Keratinocyte (primary cell): Measurements from ENCODE around the gene DLK2. TPM values are rescaled to one million over a fixed set of nuclear protein-coding genes. Genes with fewer than 3 reads are reported as not detected.
"Not testable (repeated sequence)": the region's sequence is repeated elsewhere in the genome, so short reads cannot be mapped to it uniquely, and the experiment has no call there.

Experiments
- DNase-seq: peaks from one replicate; pipeline ENCODE4 v3.0.0-alpha.2; 2011; ENCODE audit warnings: low read depth, missing footprints, low spot score
- FAIRE-seq: peaks from 2 replicates; lab custom pipeline; 2011; peaks lifted over from hg19 to GRCh38; lab: Jason Lieb, UNC
- H2AFZ ChIP-seq: 2 replicates; pipeline ENCODE4 v1.6.0; 2012; ENCODE audit warnings: low read length, control low read depth, inconsistent platforms; ENCODE audit not compliant: control insufficient read depth
- H3K27ac ChIP-seq: 2 replicates; pipeline ENCODE4 v1.5.1; 2011; ENCODE audit warnings: low read length; ENCODE audit not compliant: control insufficient read depth, insufficient read depth
- H3K27me3 ChIP-seq: 3 replicates; pipeline ENCODE4 v1.6.0; 2011; ENCODE audit warnings: low read length; ENCODE audit not compliant: control insufficient read depth, insufficient read depth; ENCODE audit errors: extremely low read depth
- H3K36me3 ChIP-seq, 2 experiments: 2 replicates in 1 of 2; 3 replicates in 1 of 2; pipeline ENCODE4 v1.5.1; 2011; ENCODE audit warnings: low read length in 2 of 2, mild to moderate bottlenecking in 1 of 2; ENCODE audit not compliant: control insufficient read depth in 2 of 2, insufficient read depth in 2 of 2; ENCODE audit errors: extremely low read depth in 1 of 2
- H3K4me1 ChIP-seq: 3 replicates; pipeline ENCODE4 v1.5.1; 2011; ENCODE audit warnings: low read length; ENCODE audit not compliant: control insufficient read depth, insufficient read depth; ENCODE audit errors: extremely low read depth
- H3K4me2 ChIP-seq: 3 replicates; pipeline ENCODE4 v1.6.0; 2011; ENCODE audit warnings: low read depth, low read length; ENCODE audit not compliant: control insufficient read depth, insufficient read depth; ENCODE audit errors: extremely low read depth
- H3K4me3 ChIP-seq, 3 experiments: fragments of 200-600 bp in 1 of 3; sonication (generic) in 1 of 3; 2 replicates in 2 of 3; 3 replicates in 1 of 3; pipeline ENCODE4 v1.5.1; 2011 to 2016; ENCODE audit warnings: low read length in 3 of 3, mild to moderate bottlenecking in 3 of 3, control low read depth in 2 of 3, inconsistent platforms in 1 of 3, low read depth in 1 of 3, mixed read lengths in 1 of 3, mixed run types in 1 of 3, moderate library complexity in 1 of 3; ENCODE audit not compliant: control insufficient read depth in 2 of 3, insufficient read depth in 2 of 3; ENCODE audit errors: extremely low read depth in 1 of 3
- H3K79me2 ChIP-seq: 2 replicates; pipeline ENCODE4 v1.6.0; 2012; ENCODE audit warnings: low read length; ENCODE audit not compliant: control insufficient read depth, insufficient read depth
- H3K9ac ChIP-seq: 3 replicates; pipeline ENCODE4 v1.6.0; 2011; ENCODE audit warnings: low read length; ENCODE audit not compliant: control insufficient read depth, insufficient read depth; ENCODE audit errors: extremely low read depth
- H3K9me1 ChIP-seq: 3 replicates; pipeline ENCODE4 v1.6.0; 2011; ENCODE audit warnings: low read length; ENCODE audit not compliant: control insufficient read depth, insufficient read depth; ENCODE audit errors: extremely low read depth
- H3K9me3 ChIP-seq: 2 replicates; pipeline ENCODE4 v1.5.1; 2012; ENCODE audit warnings: low read depth, low read length; ENCODE audit not compliant: control insufficient read depth
- H4K20me1 ChIP-seq: 3 replicates; pipeline ENCODE4 v1.6.0; 2011; ENCODE audit warnings: low read length; ENCODE audit not compliant: control insufficient read depth, insufficient read depth; ENCODE audit errors: extremely low read depth
- EZH2 ChIP-seq: IDR thresholded peaks from one replicate; pipeline ENCODE4 v1.6.1; 2012; ENCODE audit warnings: inconsistent platforms, mild to moderate bottlenecking, low read length, moderate library complexity
- dilution Hi-C: fragments of 300-500 bp; cut with MboI; formaldehyde crosslinking; loops from one replicate; pipeline ENCODE4 v1.7.0; 2020; ENCODE audit warnings: low sequenced_read_pairs; ENCODE audit not compliant: extremely low pct_ligation_motif_present
- polyA plus RNA-seq, 5 experiments: library from polyadenylated mRNA; depleted of rRNA in 3 of 5; stranded (reverse) in 3 of 5; stranded (forward) in 1 of 5; unstranded in 1 of 5; fragments of >200 nt; gene quantifications; 1 replicate in 1 of 5; 2 replicates in 3 of 5; 3 replicates in 1 of 5; pipeline versions ENCODE4 v1.2.1 to v1.2.3, GENCODE V29; 2011 to 2012; ENCODE audit warnings: missing spikeins in 2 of 5, low read depth in 1 of 5, low replicate concordance in 1 of 5
- TF ChIP-seq, protein P1 (sequence below), 3 experiments: IDR thresholded peaks in 1 of 3; conservative IDR thresholded peaks in 1 of 3; optimal IDR thresholded peaks in 1 of 3; 2 replicates in 2 of 3; 3 replicates in 1 of 3; pipeline versions ENCODE3 to v1.5.1; 2011; ENCODE audit warnings: low read length in 3 of 3, mild to moderate bottlenecking in 3 of 3, moderate library complexity in 2 of 3, control low read depth in 1 of 3, inconsistent platforms in 1 of 3; ENCODE audit not compliant: insufficient read depth in 2 of 3; ENCODE audit errors: extremely low read depth in 1 of 3

The DLK2 gene
- polyA plus RNA-seq, 1 donor (not counting 4 experiments of a cell fraction or from before 2014, with no cell fraction given), result 19.8 TPM

GRCh38 chr6:43426928-43427405, 28.4 kb downstream of the DLK2 start:
- no peaks in the 10 kb centered on the region for H4K20me1 ChIP-seq
- FAIRE-seq, result no peak
- H3K9ac ChIP-seq, result peak overlapping the region; percentile 91

GRCh38 chr6:43425083-43425482, 30.3 kb downstream of the DLK2 start:
- H3K36me3 ChIP-seq, DNase-seq, H3K27ac ChIP-seq, H3K27me3 ChIP-seq, H3K4me3 ChIP-seq, H3K9me1 ChIP-seq, H3K9ac ChIP-seq, FAIRE-seq, H3K9me3 ChIP-seq, H3K4me2 ChIP-seq, H2AFZ ChIP-seq, dilution Hi-C loops, H4K20me1 ChIP-seq: not testable (repeated sequence)
- H3K4me1 ChIP-seq, result peaks cover 15% of the 10 kb centered on the region
- peaks cover 22% of the 10 kb centered on the region for H3K79me2 ChIP-seq

More at GRCh38 chr6:43426928-43427405, 28.4 kb downstream of the DLK2 start:
- peak overlapping the region; percentile 54 to 96 (median 91) for H3K4me3 ChIP-seq
- peaks cover 4 to 11% of the 10 kb centered on the region in 2 experiments for H3K36me3 ChIP-seq
- H3K4me1 ChIP-seq, result peaks cover 15% of the 10 kb centered on the region
- no peaks in the 10 kb centered on the region for H3K9me1 ChIP-seq
- peak overlapping the region; percentile 85 for H3K4me2 ChIP-seq
- peak overlapping the region; percentile 73 for H3K27ac ChIP-seq
- no peaks in the 10 kb centered on the region for H3K27me3 ChIP-seq
- TF ChIP-seq, protein P1, sequence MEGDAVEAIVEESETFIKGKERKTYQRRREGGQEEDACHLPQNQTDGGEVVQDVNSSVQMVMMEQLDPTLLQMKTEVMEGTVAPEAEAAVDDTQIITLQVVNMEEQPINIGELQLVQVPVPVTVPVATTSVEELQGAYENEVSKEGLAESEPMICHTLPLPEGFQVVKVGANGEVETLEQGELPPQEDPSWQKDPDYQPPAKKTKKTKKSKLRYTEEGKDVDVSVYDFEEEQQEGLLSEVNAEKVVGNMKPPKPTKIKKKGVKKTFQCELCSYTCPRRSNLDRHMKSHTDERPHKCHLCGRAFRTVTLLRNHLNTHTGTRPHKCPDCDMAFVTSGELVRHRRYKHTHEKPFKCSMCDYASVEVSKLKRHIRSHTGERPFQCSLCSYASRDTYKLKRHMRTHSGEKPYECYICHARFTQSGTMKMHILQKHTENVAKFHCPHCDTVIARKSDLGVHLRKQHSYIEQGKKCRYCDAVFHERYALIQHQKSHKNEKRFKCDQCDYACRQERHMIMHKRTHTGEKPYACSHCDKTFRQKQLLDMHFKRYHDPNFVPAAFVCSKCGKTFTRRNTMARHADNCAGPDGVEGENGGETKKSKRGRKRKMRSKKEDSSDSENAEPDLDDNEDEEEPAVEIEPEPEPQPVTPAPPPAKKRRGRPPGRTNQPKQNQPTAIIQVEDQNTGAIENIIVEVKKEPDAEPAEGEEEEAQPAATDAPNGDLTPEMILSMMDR (optimal IDR thresholded peaks at IDR 0.05 in 1 of 3, IDR thresholded peaks at IDR 0.05 in 1 of 3, conservative IDR thresholded peaks at IDR 0.05 in 1 of 3; ENCODE audit: extremely low read depth in 1 of 3, insufficient read depth in 2 of 3, low read length in 3 of 3), result no peak
- TF ChIP-seq EZH2, result no peak
- peaks cover 30% of the 10 kb centered on the region for H3K79me2 ChIP-seq
- dilution Hi-C loops, result no loop called here
- H3K9me3 ChIP-seq, result no peaks in the 10 kb centered on the region
- H2AFZ ChIP-seq, result peak overlapping the region; percentile 94
- DNase-seq, result no peak

DNA sequence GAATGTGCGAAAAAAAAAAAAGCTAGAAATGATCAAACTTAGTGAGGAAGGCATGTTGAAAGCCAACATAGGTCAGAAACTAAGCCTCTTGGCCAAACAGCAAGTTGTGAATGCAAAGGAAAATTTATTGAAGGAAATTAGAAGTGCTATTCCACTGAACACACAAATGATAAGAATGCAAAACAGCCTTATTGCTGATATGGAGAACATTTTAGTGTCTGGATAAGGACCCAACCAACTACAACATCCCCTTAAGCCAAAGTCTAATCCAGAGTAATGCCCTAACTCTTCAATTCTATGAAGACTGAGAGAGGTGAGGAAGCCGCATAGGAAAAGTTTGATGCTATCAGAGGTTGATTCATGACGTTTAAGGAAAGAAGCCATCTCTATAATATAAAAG, 33.5 kb downstream of the DLK2 start:
- Histone ChIP-seq H2AFZ (no peak overlapping the region), H4K20me1 (no peaks in the 10 kb centered on the region), H3K9ac (no peak overlapping the region), H3K9me1 (no peaks in the 10 kb centered on the region), H3K9me3 (no peaks in the 10 kb centered on the region), H3K4me2 (no peak overlapping the region), H3K4me3 (no peak overlapping the region), H3K27ac (no peak overlapping the region), H3K4me1 (no peaks in the 10 kb centered on the region), H3K36me3 (no peaks in the 10 kb centered on the region), H3K79me2 (no peaks in the 10 kb centered on the region), H3K27me3 (no peaks in the 10 kb centered on the region)
- no peak for DNase-seq
- TF ChIP-seq EZH2, result no peak
- dilution Hi-C loops, result no loop called here
- no peak for FAIRE-seq
